ENCODE results near the gene TNIP1. TPM values are rescaled to one million over a fixed set of nuclear protein-coding genes. Genes with fewer than 3 reads are reported as not detected.

The TNIP1 gene
- total and polyA plus RNA-seq, 4 donors, result 81.5 to 308 (median 129) TPM

DNA sequence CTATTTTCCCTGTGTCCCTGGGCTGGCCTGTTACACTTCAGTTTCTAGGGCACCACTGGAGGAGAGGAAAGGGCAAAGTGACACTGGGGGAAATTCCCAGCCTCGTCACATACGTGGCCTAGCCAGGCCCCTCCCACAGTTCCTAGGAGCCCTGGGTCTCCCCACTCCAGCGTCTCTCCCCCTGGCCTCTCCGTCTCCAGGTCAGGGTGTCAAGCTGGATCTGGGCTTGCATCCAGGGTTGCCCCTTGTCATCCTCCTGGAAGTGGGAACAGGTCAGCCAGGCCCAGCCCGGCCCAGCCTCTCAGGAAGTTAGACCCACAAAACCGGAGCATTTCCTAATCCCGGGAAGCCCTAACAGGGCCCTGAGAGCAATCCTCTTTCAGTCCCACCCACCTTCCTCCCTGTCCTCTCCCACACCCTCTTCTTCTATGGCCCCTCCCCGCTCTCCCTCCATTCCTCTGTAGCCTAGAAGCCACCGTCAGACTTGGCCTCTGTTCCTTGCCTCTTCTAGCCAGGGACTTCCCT, 4.7 kb upstream of the TNIP1 start:
- WGBS, 2 donors, result 7 to 14% methylated on average over 8 to 9 of the region's 9 CpGs
- ATAC-seq (ENCODE audit: insufficient read depth, low FRiP score), result peak; percentile 27
- Histone ChIP-seq H3K27me3 (ENCODE audit: control insufficient read depth in 3 of 3, insufficient read depth in 3 of 3, low read length in 2 of 3) (no peaks in the 10 kb centered on the region), H3K36me3 (ENCODE audit: control insufficient read depth in 4 of 4, insufficient read depth in 4 of 4, low read length in 4 of 4) (no peaks in the 10 kb centered on the region), H3K4me3 (no peak overlapping the region), H3K4me1 (ENCODE audit: control insufficient read depth in 5 of 5, insufficient read depth in 5 of 5, low read length in 5 of 5) (peaks cover 6 to 55% (median 29%) of the 10 kb centered on the region in 5 donors), H3K9me3 (ENCODE audit: control insufficient read depth in 4 of 4, insufficient read depth in 3 of 4, low read length in 3 of 4) (no peaks in the 10 kb centered on the region), H3K9ac (ENCODE audit: insufficient read depth in 1 of 2, low read length in 2 of 2) (no peak overlapping the region), H3K27ac (ENCODE audit: low read depth in 1 of 2, low read length in 1 of 2) (peak overlapping the region; percentile 17 to 80)
- DNase-seq, result peak in 2 of 3 donors; percentile 36 to 37
- TF ChIP-seq, protein P1, sequence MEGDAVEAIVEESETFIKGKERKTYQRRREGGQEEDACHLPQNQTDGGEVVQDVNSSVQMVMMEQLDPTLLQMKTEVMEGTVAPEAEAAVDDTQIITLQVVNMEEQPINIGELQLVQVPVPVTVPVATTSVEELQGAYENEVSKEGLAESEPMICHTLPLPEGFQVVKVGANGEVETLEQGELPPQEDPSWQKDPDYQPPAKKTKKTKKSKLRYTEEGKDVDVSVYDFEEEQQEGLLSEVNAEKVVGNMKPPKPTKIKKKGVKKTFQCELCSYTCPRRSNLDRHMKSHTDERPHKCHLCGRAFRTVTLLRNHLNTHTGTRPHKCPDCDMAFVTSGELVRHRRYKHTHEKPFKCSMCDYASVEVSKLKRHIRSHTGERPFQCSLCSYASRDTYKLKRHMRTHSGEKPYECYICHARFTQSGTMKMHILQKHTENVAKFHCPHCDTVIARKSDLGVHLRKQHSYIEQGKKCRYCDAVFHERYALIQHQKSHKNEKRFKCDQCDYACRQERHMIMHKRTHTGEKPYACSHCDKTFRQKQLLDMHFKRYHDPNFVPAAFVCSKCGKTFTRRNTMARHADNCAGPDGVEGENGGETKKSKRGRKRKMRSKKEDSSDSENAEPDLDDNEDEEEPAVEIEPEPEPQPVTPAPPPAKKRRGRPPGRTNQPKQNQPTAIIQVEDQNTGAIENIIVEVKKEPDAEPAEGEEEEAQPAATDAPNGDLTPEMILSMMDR (IDR thresholded peaks at IDR 0.05; ENCODE audit: control extremely low read depth, extremely low read depth), result no peak

DNA sequence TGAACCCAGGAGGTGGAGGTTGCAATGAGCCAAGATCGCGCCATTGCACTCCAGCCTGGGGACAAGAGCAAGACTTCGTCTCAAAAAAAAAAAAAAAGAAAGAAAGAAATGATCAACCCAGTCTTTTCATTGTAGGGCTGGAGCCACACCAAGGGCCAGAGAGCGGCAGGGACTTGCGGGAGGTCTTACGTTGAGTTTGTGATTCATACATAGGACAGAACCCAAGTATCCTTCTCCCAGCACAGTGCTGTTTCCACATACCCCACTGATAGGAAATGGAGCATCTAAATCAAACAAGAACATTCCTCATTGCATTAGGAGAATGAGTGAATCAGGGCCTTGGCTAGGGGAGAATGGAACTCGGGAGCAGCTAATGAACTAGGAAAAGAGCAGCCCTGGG, 3.5 kb upstream of the TNIP1 start:
- ATAC-seq (ENCODE audit: insufficient read depth, low FRiP score) (no peak), DNase-seq (no peak)
- no peak overlapping the region for H3K27ac ChIP-seq (ENCODE audit: low read depth in 1 of 2, low read length in 1 of 2)
- no peaks in the 10 kb centered on the region for H3K27me3 ChIP-seq (ENCODE audit: control insufficient read depth in 3 of 3, insufficient read depth in 3 of 3, low read length in 2 of 3)
- peaks cover 11 to 64% (median 30%) of the 10 kb centered on the region in 5 donors for H3K4me1 ChIP-seq (ENCODE audit: control insufficient read depth in 5 of 5, insufficient read depth in 5 of 5, low read length in 5 of 5)
- H3K9me3 ChIP-seq (ENCODE audit: control insufficient read depth in 4 of 4, insufficient read depth in 3 of 4, low read length in 3 of 4), result no peaks in the 10 kb centered on the region
- WGBS, 2 donors, result 95 to 97% methylated on average over 7 of the region's 7 CpGs
- no peak overlapping the region for H3K9ac ChIP-seq (ENCODE audit: insufficient read depth in 1 of 2, low read length in 2 of 2)
- TF ChIP-seq, protein P1 (IDR thresholded peaks at IDR 0.05; ENCODE audit: control extremely low read depth, extremely low read depth), result no peak
- no peak overlapping the region for H3K4me3 ChIP-seq
- no peaks in the 10 kb centered on the region for H3K36me3 ChIP-seq (ENCODE audit: control insufficient read depth in 4 of 4, insufficient read depth in 4 of 4, low read length in 4 of 4)

DNA sequence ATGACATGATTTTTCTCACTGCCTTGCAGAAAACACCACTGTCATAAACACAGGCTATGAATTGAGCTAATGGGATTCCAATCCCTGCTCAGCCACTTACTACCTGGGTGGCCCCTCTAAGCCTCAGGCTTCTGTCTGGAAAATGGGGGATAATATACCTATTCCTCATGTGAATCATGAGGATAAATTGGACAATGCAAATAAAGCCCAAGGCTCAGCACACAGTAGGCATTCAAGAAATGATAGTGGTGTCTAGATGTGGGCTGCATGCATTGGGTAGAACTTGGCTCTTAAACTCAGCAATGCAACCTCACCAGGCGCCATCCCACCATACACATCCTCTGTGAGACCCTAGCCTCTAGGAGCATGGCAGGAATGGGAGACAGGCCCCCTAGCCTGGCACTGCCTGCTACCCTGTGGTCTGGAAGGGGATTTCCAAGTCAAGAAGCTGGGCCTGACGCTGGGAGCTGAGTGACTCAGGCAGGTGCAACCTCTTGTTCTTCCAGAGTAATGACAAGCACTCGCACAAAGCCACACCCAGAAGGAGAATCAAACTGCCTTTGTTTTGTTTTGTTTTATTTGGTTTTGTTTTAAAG, 2.3 kb upstream of the TNIP1 start:
- Histone ChIP-seq H3K9ac (ENCODE audit: insufficient read depth in 1 of 2, low read length in 2 of 2) (no peak overlapping the region), H3K36me3 (ENCODE audit: control insufficient read depth in 4 of 4, insufficient read depth in 4 of 4, low read length in 4 of 4) (peaks cover 0 to 4% (median 2%) of the 10 kb centered on the region in 4 donors), H3K4me3 (no peak overlapping the region), H3K4me1 (ENCODE audit: control insufficient read depth in 5 of 5, insufficient read depth in 5 of 5, low read length in 5 of 5) (peaks cover 18 to 54% (median 34%) of the 10 kb centered on the region in 5 donors), H3K27ac (ENCODE audit: low read depth in 1 of 2, low read length in 1 of 2) (peak overlapping the region; percentile 12 to 27), H3K27me3 (ENCODE audit: control insufficient read depth in 3 of 3, insufficient read depth in 3 of 3, low read length in 2 of 3) (no peaks in the 10 kb centered on the region), H3K9me3 (ENCODE audit: control insufficient read depth in 4 of 4, insufficient read depth in 3 of 4, low read length in 3 of 4) (no peaks in the 10 kb centered on the region)
- 60 to 72% methylated on average over 3 of the region's 3 CpGs for WGBS, 2 donors
- ATAC-seq (ENCODE audit: insufficient read depth, low FRiP score), result no peak
- TF ChIP-seq, protein P1 (IDR thresholded peaks at IDR 0.05; ENCODE audit: control extremely low read depth, extremely low read depth), result no peak
- no peak for DNase-seq
